Type B pancreatic cell (in vitro differentiated cells): ENCODE measurements around the gene DPYSL3. TPM values are rescaled to one million over a fixed set of nuclear protein-coding genes. Genes with fewer than 3 reads are reported as not detected.

Source experiments
- DNase-seq: peaks from one replicate; pipeline ENCODE4 v3.0.0; 2021; ENCODE audit warnings: mixed read lengths; ENCODE audit not compliant: unreplicated experiment; ENCODE audit errors: extremely low spot score
- H3K27ac Mint-ChIP-seq: 2 replicates; pipeline ENCODE4 v1.8.0; 2021; ENCODE audit warnings: mild to moderate bottlenecking, mixed read lengths
- H3K27me3 Mint-ChIP-seq: 2 replicates; pipeline ENCODE4 v1.8.0; 2021; ENCODE audit warnings: mixed read lengths
- H3K36me3 Mint-ChIP-seq: 2 replicates; pipeline ENCODE4 v1.8.0; 2021; ENCODE audit warnings: mixed read lengths
- H3K4me1 Mint-ChIP-seq: one replicate; pipeline ENCODE4 v1.8.0; 2021; ENCODE audit warnings: mixed read lengths; ENCODE audit not compliant: unreplicated experiment
- H3K4me3 Mint-ChIP-seq: 2 replicates; pipeline ENCODE4 v1.8.0; 2021; ENCODE audit warnings: mild to moderate bottlenecking, mixed read lengths
- H3K9me3 Mint-ChIP-seq: 2 replicates; pipeline ENCODE4 v1.8.0; 2021; ENCODE audit warnings: mixed read lengths
- total RNA-seq: library from RNA; stranded (reverse); gene quantifications from 2 replicates; pipeline ENCODE4 v1.2.1, GENCODE V29; 2021; ENCODE audit warnings: low replicate concordance
- TF ChIP-seq, protein P1 (sequence below): fragments of 200-600 bp; sonication (generic); conservative IDR thresholded peaks from 2 replicates; pipeline ENCODE4 v1.5.0; 2021; ENCODE audit warnings: antibody characterized with exemption, mild to moderate bottlenecking

DPYSL3 gene
- total RNA-seq, 1 donor from 2014 or later, result 36.0 TPM

DNA sequence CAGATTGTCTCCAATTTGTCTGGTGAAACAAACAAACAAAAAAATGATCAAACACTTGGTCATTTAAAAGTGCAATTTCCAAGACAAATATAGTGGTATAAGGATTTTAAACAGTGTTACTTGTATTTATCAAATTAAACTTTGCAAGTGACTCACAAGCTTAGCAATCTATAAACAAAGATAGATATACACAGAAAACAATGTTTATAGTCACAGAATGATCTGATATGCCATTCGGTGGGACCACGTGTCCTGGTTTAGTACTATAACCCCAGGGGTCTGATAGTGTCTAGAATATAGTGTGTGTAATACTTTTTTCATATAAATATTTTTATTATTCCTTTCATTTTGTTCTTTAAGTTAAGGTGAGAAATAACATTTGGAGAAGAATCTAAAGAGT lies 91.3 kb downstream of the DPYSL3 start:
- H3K4me3 Mint-ChIP-seq, result no peak overlapping the region
- H3K36me3 Mint-ChIP-seq, result peaks cover 22% of the 10 kb centered on the region
- TF ChIP-seq, protein P1, sequence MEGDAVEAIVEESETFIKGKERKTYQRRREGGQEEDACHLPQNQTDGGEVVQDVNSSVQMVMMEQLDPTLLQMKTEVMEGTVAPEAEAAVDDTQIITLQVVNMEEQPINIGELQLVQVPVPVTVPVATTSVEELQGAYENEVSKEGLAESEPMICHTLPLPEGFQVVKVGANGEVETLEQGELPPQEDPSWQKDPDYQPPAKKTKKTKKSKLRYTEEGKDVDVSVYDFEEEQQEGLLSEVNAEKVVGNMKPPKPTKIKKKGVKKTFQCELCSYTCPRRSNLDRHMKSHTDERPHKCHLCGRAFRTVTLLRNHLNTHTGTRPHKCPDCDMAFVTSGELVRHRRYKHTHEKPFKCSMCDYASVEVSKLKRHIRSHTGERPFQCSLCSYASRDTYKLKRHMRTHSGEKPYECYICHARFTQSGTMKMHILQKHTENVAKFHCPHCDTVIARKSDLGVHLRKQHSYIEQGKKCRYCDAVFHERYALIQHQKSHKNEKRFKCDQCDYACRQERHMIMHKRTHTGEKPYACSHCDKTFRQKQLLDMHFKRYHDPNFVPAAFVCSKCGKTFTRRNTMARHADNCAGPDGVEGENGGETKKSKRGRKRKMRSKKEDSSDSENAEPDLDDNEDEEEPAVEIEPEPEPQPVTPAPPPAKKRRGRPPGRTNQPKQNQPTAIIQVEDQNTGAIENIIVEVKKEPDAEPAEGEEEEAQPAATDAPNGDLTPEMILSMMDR, result no peak
- no peak overlapping the region for H3K27ac Mint-ChIP-seq
- H3K27me3 Mint-ChIP-seq, result no peaks in the 10 kb centered on the region
- no peaks in the 10 kb centered on the region for H3K9me3 Mint-ChIP-seq
- H3K4me1 Mint-ChIP-seq, result peaks cover 20% of the 10 kb centered on the region
- DNase-seq, result no peak

DNA sequence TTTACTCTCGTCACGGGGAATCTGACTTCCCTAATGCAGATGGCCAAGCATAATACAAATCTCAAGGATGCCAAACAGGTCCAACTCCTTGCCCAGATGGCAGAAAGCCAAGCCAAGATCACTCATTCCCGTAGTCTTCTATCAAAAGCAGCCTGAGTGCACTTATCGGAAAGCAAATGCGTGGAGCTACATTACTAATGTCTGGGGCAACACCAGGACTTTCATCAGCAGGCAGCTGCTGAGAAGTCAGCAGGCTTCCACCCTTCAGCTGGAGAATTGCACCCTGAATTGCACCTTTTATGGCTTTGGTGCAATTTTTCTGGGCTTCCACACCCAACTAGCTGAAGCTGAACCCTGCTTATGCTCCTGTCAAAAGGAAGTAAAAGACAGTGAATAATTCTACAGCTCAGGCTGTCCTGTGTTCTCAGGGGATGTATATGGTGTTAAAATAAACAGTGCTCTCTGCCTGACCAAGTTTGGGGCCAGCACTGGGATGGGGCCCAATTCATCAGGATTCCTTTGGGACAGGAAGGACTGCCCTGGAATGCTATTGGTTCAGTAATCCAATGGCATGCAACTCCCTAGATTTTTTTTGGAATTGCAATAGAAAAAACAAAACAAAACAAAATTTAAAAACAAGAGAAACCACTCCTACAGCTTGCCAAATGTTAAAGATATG lies 92.6 kb downstream of the DPYSL3 start:
- Mint-ChIP-seq H3K9me3 (no peaks in the 10 kb centered on the region), H3K4me3 (no peak overlapping the region), H3K4me1 (peaks cover 22% of the 10 kb centered on the region), H3K27me3 (no peaks in the 10 kb centered on the region), H3K27ac (no peak overlapping the region), H3K36me3 (peaks cover 21% of the 10 kb centered on the region)
- TF ChIP-seq, protein P1, result no peak
- DNase-seq, result no peak

DNA sequence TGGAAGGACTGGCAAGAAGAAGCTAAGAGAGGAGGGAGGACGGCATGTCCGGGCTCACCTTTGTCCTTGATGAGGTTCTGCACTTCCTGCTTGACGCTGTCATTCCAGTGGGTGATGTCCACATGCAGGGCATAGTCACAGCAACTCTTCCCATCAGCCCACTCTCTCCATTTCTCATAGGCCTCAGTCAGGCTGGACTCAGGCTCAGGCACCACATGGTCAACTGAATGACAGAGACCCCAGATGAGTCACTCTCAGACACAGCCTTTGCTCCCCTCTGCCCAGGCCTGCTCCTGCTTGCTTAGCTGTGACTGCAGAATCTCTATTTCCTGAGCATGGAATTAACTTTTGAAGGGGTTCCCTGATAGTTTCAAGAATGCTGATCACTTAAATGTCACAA lies 94.2 kb downstream of the DPYSL3 start:
- no peak overlapping the region for H3K4me3 Mint-ChIP-seq
- H3K36me3 Mint-ChIP-seq, result peaks cover 24% of the 10 kb centered on the region
- DNase-seq, result no peak
- H3K4me1 Mint-ChIP-seq, result peaks cover 22% of the 10 kb centered on the region
- no peak overlapping the region for H3K27ac Mint-ChIP-seq
- TF ChIP-seq, protein P1, result no peak
- H3K27me3 Mint-ChIP-seq, result no peaks in the 10 kb centered on the region
- H3K9me3 Mint-ChIP-seq, result no peaks in the 10 kb centered on the region

DNA sequence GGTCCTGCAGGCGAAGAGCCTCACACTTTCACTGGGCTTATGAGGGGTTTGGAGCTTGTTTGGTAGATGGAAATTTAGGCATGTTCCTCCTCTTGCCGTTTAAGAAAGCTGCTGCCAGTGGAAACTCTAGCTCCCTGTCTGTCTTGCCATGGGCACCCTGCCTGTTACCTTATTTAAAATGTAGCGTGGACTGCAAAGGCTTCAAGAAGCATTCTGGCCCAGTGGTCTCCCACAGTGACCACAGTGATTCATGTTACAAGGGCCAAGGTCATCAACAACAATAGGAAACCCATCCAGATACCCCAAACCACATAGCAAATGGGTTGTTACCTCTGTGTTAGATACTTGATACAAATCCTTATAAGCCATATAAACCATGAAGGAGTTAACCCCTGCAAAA lies 96.6 kb downstream of the DPYSL3 start:
- Mint-ChIP-seq H3K4me1 (peaks cover 22% of the 10 kb centered on the region), H3K4me3 (no peak overlapping the region), H3K36me3 (peaks cover 24% of the 10 kb centered on the region), H3K27ac (no peak overlapping the region), H3K27me3 (no peaks in the 10 kb centered on the region), H3K9me3 (no peaks in the 10 kb centered on the region)
- no peak for DNase-seq
- TF ChIP-seq, protein P1, result no peak

DNA sequence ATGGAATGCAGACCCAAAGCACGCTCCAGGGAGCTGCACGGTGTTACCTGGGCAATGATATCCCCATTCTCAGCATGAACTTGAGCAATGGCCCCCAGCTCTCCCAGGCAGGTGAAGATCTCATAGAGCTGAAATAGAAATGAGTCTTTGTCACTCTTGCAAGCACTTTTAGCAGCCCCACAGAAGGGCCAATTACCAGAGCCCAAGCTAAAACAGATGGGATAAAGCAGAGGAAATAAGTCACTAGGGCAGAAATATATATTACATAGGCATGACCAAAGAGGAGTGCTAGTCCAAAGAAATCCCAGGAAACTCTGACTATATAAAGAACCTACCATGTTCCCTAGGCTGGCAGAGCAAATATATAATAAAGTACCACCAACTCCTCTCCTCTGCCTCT lies 97.3 kb downstream of the DPYSL3 start:
- Mint-ChIP-seq H3K4me3 (no peak overlapping the region), H3K36me3 (peaks cover 19% of the 10 kb centered on the region), H3K27me3 (no peaks in the 10 kb centered on the region), H3K9me3 (no peaks in the 10 kb centered on the region), H3K27ac (no peak overlapping the region), H3K4me1 (peaks cover 16% of the 10 kb centered on the region)
- no peak for DNase-seq
- TF ChIP-seq, protein P1, result no peak
